ENCODE results near the gene CMTM7. TPM values are rescaled to one million over a fixed set of nuclear protein-coding genes. Genes with fewer than 3 reads are reported as not detected.

The CMTM7 gene
- total RNA-seq, 1 donor from 2014 or later, result 11.8 TPM

- H3K9me3 Mint-ChIP-seq, result peaks cover 13% of the 10 kb centered on the region
- Histone ChIP-seq H3K36me3 (no peaks in the 10 kb centered on the region), H2AFZ (replicated peaks) (no peak overlapping the region), H3K4me1 (peaks cover 22% of the 10 kb centered on the region), H3K4me2 (no peak overlapping the region), H3K27me3 (peaks cover 60% of the 10 kb centered on the region), H3K9ac (no peak overlapping the region), H4K20me1 (ENCODE audit: low read depth) (peaks cover 13% of the 10 kb centered on the region), H3K27ac (no peak overlapping the region), H3F3A (ENCODE audit: low read depth) (peaks cover 23% of the 10 kb centered on the region), H3K4me3 (no peak overlapping the region), H3K79me2 (ENCODE audit: low read depth) (no peaks in the 10 kb centered on the region), H3K9me3 (ENCODE audit: low read depth) (no peaks in the 10 kb centered on the region)
- no peak for DNase-seq (ENCODE audit: low spot score)
- H3K27ac Mint-ChIP-seq, result no peak overlapping the region
- H3K4me1 Mint-ChIP-seq, result peaks cover 24% of the 10 kb centered on the region
- TF ChIP-seq CTCF (IDR thresholded peaks at IDR 0.05), result no peak
- no peak for TF ChIP-seq EZH2 (IDR thresholded peaks at IDR 0.05)
- no peak for TF ChIP-seq EZH2phosphoT487 (IDR thresholded peaks at IDR 0.05)
- peaks cover 6% of the 10 kb centered on the region for H3K36me3 Mint-ChIP-seq
- no peaks in the 10 kb centered on the region for H3K27me3 Mint-ChIP-seq (ENCODE audit: insufficient read depth, low read depth)
- H3K4me3 Mint-ChIP-seq, result no peak overlapping the region
These were observed 23.0 kb downstream of the CMTM7 start for GRCh38 chr3:32414522-32415202.

GRCh38 chr3:32419742-32420125 is 28.1 kb downstream of the CMTM7 start:
- H3K27me3 ChIP-seq, result peaks cover 9% of the 10 kb centered on the region
- no peak overlapping the region for H3K27ac ChIP-seq
- H3K9me3 ChIP-seq (ENCODE audit: low read depth), result no peaks in the 10 kb centered on the region
- Mint-ChIP-seq H3K27me3 (ENCODE audit: insufficient read depth, low read depth) (peaks cover 1% of the 10 kb centered on the region), H3K4me1 (peaks cover 23% of the 10 kb centered on the region), H3K9me3 (peaks cover 13% of the 10 kb centered on the region), H3K27ac (peak overlapping the region; percentile 54), H3K36me3 (peaks cover 6% of the 10 kb centered on the region), H3K4me3 (no peak overlapping the region)
- no peaks in the 10 kb centered on the region for H4K20me1 ChIP-seq (ENCODE audit: low read depth)
- H3F3A ChIP-seq (ENCODE audit: low read depth), result peaks cover 17% of the 10 kb centered on the region
- peak overlapping the region; percentile 40 for H2AFZ ChIP-seq (replicated peaks)
- no peak overlapping the region for H3K9ac ChIP-seq
- peaks cover 18% of the 10 kb centered on the region for H3K4me1 ChIP-seq
- H3K4me2 ChIP-seq, result peak overlapping the region; percentile 45
- DNase-seq (ENCODE audit: low spot score), result no peak
- TF ChIP-seq CTCF (IDR thresholded peaks at IDR 0.05) (no peak), EZH2 (IDR thresholded peaks at IDR 0.05) (no peak), EZH2phosphoT487 (IDR thresholded peaks at IDR 0.05) (no peak)
- H3K36me3 ChIP-seq, result no peaks in the 10 kb centered on the region
- no peaks in the 10 kb centered on the region for H3K79me2 ChIP-seq (ENCODE audit: low read depth)
- no peak overlapping the region for H3K4me3 ChIP-seq

GRCh38 chr3:32420126-32421038 is 28.7 kb downstream of the CMTM7 start:
- Histone ChIP-seq H3K4me1 (peaks cover 18% of the 10 kb centered on the region), H2AFZ (replicated peaks) (peak overlapping the region; percentile 40), H3K4me2 (peak overlapping the region; percentile 45), H3K4me3 (no peak overlapping the region), H3K27ac (no peak overlapping the region), H3K9ac (no peak overlapping the region), H3F3A (ENCODE audit: low read depth) (peaks cover 17% of the 10 kb centered on the region), H3K79me2 (ENCODE audit: low read depth) (no peaks in the 10 kb centered on the region), H4K20me1 (ENCODE audit: low read depth) (no peaks in the 10 kb centered on the region), H3K9me3 (ENCODE audit: low read depth) (no peaks in the 10 kb centered on the region), H3K27me3 (peaks cover 4% of the 10 kb centered on the region), H3K36me3 (no peaks in the 10 kb centered on the region)
- peak overlapping the region; percentile 54 for H3K27ac Mint-ChIP-seq
- peaks cover 25% of the 10 kb centered on the region for H3K4me1 Mint-ChIP-seq
- DNase-seq (ENCODE audit: low spot score), result peak; percentile 48
- peaks cover 13% of the 10 kb centered on the region for H3K9me3 Mint-ChIP-seq
- peaks cover 6% of the 10 kb centered on the region for H3K36me3 Mint-ChIP-seq
- TF ChIP-seq EZH2 (IDR thresholded peaks at IDR 0.05) (no peak), EZH2phosphoT487 (IDR thresholded peaks at IDR 0.05) (no peak), CTCF (IDR thresholded peaks at IDR 0.05) (peak; percentile 17)
- peaks cover 3% of the 10 kb centered on the region for H3K27me3 Mint-ChIP-seq (ENCODE audit: insufficient read depth, low read depth)
- no peak overlapping the region for H3K4me3 Mint-ChIP-seq

Measured in neural progenitor cell (in vitro differentiated cells).